Erythroblast (primary cell): Measurements from ENCODE around the gene ARID1B.

ENCODE experiments used
- GATA1 ChIP-seq: IDR thresholded peaks from 2 replicates; pipeline ENCODE4 v1.6.1; 2011; ENCODE audit warnings: low read depth, mild to moderate bottlenecking, control low read depth, low read length, moderate library complexity
- POLR2A ChIP-seq: IDR thresholded peaks from 2 replicates; pipeline ENCODE4 v1.6.1; 2011; ENCODE audit warnings: mild to moderate bottlenecking, low read length

- TF ChIP-seq POLR2A (no peak), GATA1 (no peak)
Measured at GRCh38 chr6:157128235-157128775, 351.1 kb downstream of the ARID1B start.
